Measurements from ENCODE around the gene PLG.
"Not testable (repeated sequence)": the region's sequence is repeated elsewhere in the genome, so short reads cannot be mapped to it uniquely, and the experiment has no call there.

Gene PLG

GRCh38 chr6:160756021-160756420 is 54.0 kb downstream of the PLG start:
- no peak overlapping the region for H3K27ac ChIP-seq (ENCODE audit: low read length)
- no peaks in the 10 kb centered on the region for H3K27me3 ChIP-seq (ENCODE audit: control insufficient read depth, insufficient read depth, low read length)
- no peaks in the 10 kb centered on the region for H3K9me3 ChIP-seq (ENCODE audit: control insufficient read depth, low read depth, low read length)
- H3K4me1 ChIP-seq (ENCODE audit: control insufficient read depth, low read depth, low read length), result peaks cover 6% of the 10 kb centered on the region
- no peak overlapping the region for H3K4me3 ChIP-seq (ENCODE audit: low read length)
- no peak overlapping the region for H3K9ac ChIP-seq (ENCODE audit: low read length)
- no peaks in the 10 kb centered on the region for H3K36me3 ChIP-seq (ENCODE audit: control insufficient read depth, low read depth, low read length)

GRCh38 chr6:160756871-160757270 is 54.8 kb downstream of the PLG start:
- Histone ChIP-seq H3K27me3 (ENCODE audit: control insufficient read depth, insufficient read depth, low read length) (no peaks in the 10 kb centered on the region), H3K9me3 (ENCODE audit: control insufficient read depth, low read depth, low read length) (peaks cover 3% of the 10 kb centered on the region), H3K4me1 (ENCODE audit: control insufficient read depth, low read depth, low read length) (peaks cover 6% of the 10 kb centered on the region), H3K9ac (ENCODE audit: low read length) (no peak overlapping the region), H3K27ac (ENCODE audit: low read length) (no peak overlapping the region), H3K4me3 (ENCODE audit: low read length) (no peak overlapping the region), H3K36me3 (ENCODE audit: control insufficient read depth, low read depth, low read length) (no peaks in the 10 kb centered on the region)

GRCh38 chr6:160764847-160765246 is 62.8 kb downstream of the PLG start:
- Histone ChIP-seq H3K9ac (ENCODE audit: low read length) (no peak overlapping the region), H3K27ac (ENCODE audit: low read length) (no peak overlapping the region), H3K36me3 (ENCODE audit: control insufficient read depth, low read depth, low read length) (no peaks in the 10 kb centered on the region), H3K4me1 (ENCODE audit: control insufficient read depth, low read depth, low read length) (peaks cover 3% of the 10 kb centered on the region), H3K27me3 (ENCODE audit: control insufficient read depth, insufficient read depth, low read length) (peaks cover 9% of the 10 kb centered on the region), H3K9me3 (ENCODE audit: control insufficient read depth, low read depth, low read length) (peaks cover 3% of the 10 kb centered on the region), H3K4me3 (ENCODE audit: low read length) (no peak overlapping the region)

- Histone ChIP-seq H3K4me1 (ENCODE audit: control insufficient read depth, low read depth, low read length) (peaks cover 3% of the 10 kb centered on the region), H3K27ac (ENCODE audit: low read length) (no peak overlapping the region), H3K36me3 (ENCODE audit: control insufficient read depth, low read depth, low read length) (no peaks in the 10 kb centered on the region), H3K4me3 (ENCODE audit: low read length) (no peak overlapping the region), H3K27me3 (ENCODE audit: control insufficient read depth, insufficient read depth, low read length) (peaks cover 9% of the 10 kb centered on the region), H3K9ac (ENCODE audit: low read length) (no peak overlapping the region), H3K9me3 (ENCODE audit: control insufficient read depth, low read depth, low read length) (peaks cover 3% of the 10 kb centered on the region)
These were observed 63.4 kb downstream of the PLG start for GRCh38 chr6:160765412-160765811.

GRCh38 chr6:160766657-160766988 is 64.6 kb downstream of the PLG start:
- Histone ChIP-seq H3K9ac (ENCODE audit: low read length) (peak overlapping the region; percentile 20), H3K4me1 (ENCODE audit: control insufficient read depth, low read depth, low read length) (peaks cover 3% of the 10 kb centered on the region), H3K27ac (ENCODE audit: low read length) (no peak overlapping the region), H3K9me3 (ENCODE audit: control insufficient read depth, low read depth, low read length) (no peaks in the 10 kb centered on the region), H3K4me3 (ENCODE audit: low read length) (peak overlapping the region; percentile 72), H3K36me3 (ENCODE audit: control insufficient read depth, low read depth, low read length) (no peaks in the 10 kb centered on the region), H3K27me3 (ENCODE audit: control insufficient read depth, insufficient read depth, low read length) (peaks cover 9% of the 10 kb centered on the region)

- H3K4me3 ChIP-seq (ENCODE audit: low read length), result peak overlapping the region; percentile 72
- no peaks in the 10 kb centered on the region for H3K9me3 ChIP-seq (ENCODE audit: control insufficient read depth, low read depth, low read length)
- peak overlapping the region; percentile 20 for H3K9ac ChIP-seq (ENCODE audit: low read length)
- H3K36me3 ChIP-seq (ENCODE audit: control insufficient read depth, low read depth, low read length), result no peaks in the 10 kb centered on the region
- peaks cover 3% of the 10 kb centered on the region for H3K4me1 ChIP-seq (ENCODE audit: control insufficient read depth, low read depth, low read length)
- H3K27me3 ChIP-seq (ENCODE audit: control insufficient read depth, insufficient read depth, low read length), result peaks cover 9% of the 10 kb centered on the region
- H3K27ac ChIP-seq (ENCODE audit: low read length), result no peak overlapping the region
These were observed 65.1 kb downstream of the PLG start for GRCh38 chr6:160766989-160767646.

- Histone ChIP-seq H3K27ac (ENCODE audit: low read length) (no peak overlapping the region), H3K4me1 (ENCODE audit: control insufficient read depth, low read depth, low read length) (peaks cover 3% of the 10 kb centered on the region), H3K9me3 (ENCODE audit: control insufficient read depth, low read depth, low read length) (no peaks in the 10 kb centered on the region), H3K36me3 (ENCODE audit: control insufficient read depth, low read depth, low read length) (no peaks in the 10 kb centered on the region), H3K9ac (ENCODE audit: low read length) (no peak overlapping the region), H3K27me3 (ENCODE audit: control insufficient read depth, insufficient read depth, low read length) (peaks cover 9% of the 10 kb centered on the region), H3K4me3 (ENCODE audit: low read length) (peak overlapping the region; percentile 72)
These were observed 65.6 kb downstream of the PLG start for GRCh38 chr6:160767647-160768019.

- H3K27me3 ChIP-seq (ENCODE audit: control insufficient read depth, insufficient read depth, low read length), result peaks cover 9% of the 10 kb centered on the region
- no peaks in the 10 kb centered on the region for H3K9me3 ChIP-seq (ENCODE audit: control insufficient read depth, low read depth, low read length)
- no peak overlapping the region for H3K4me3 ChIP-seq (ENCODE audit: low read length)
- no peak overlapping the region for H3K9ac ChIP-seq (ENCODE audit: low read length)
- H3K27ac ChIP-seq (ENCODE audit: low read length), result no peak overlapping the region
- no peaks in the 10 kb centered on the region for H3K36me3 ChIP-seq (ENCODE audit: control insufficient read depth, low read depth, low read length)
- peaks cover 3% of the 10 kb centered on the region for H3K4me1 ChIP-seq (ENCODE audit: control insufficient read depth, low read depth, low read length)
These were observed 66.1 kb downstream of the PLG start for GRCh38 chr6:160768101-160768500.

- no peak overlapping the region for H3K9ac ChIP-seq (ENCODE audit: low read length)
- no peak overlapping the region for H3K4me3 ChIP-seq (ENCODE audit: low read length)
- H3K27ac ChIP-seq (ENCODE audit: low read length), result no peak overlapping the region
- no peaks in the 10 kb centered on the region for H3K9me3 ChIP-seq (ENCODE audit: control insufficient read depth, low read depth, low read length)
- no peaks in the 10 kb centered on the region for H3K4me1 ChIP-seq (ENCODE audit: control insufficient read depth, low read depth, low read length)
- no peaks in the 10 kb centered on the region for H3K27me3 ChIP-seq (ENCODE audit: control insufficient read depth, insufficient read depth, low read length)
- H3K36me3 ChIP-seq (ENCODE audit: control insufficient read depth, low read depth, low read length), result no peaks in the 10 kb centered on the region
These were observed 72.4 kb downstream of the PLG start for GRCh38 chr6:160774399-160774798.

GRCh38 chr6:160775792-160776580 is 73.9 kb downstream of the PLG start:
- H3K9ac ChIP-seq (ENCODE audit: low read length), result no peak overlapping the region
- no peaks in the 10 kb centered on the region for H3K4me1 ChIP-seq (ENCODE audit: control insufficient read depth, low read depth, low read length)
- H3K9me3 ChIP-seq (ENCODE audit: control insufficient read depth, low read depth, low read length), result no peaks in the 10 kb centered on the region
- no peaks in the 10 kb centered on the region for H3K27me3 ChIP-seq (ENCODE audit: control insufficient read depth, insufficient read depth, low read length)
- no peak overlapping the region for H3K4me3 ChIP-seq (ENCODE audit: low read length)
- no peak overlapping the region for H3K27ac ChIP-seq (ENCODE audit: low read length)
- no peaks in the 10 kb centered on the region for H3K36me3 ChIP-seq (ENCODE audit: control insufficient read depth, low read depth, low read length)

- not testable (repeated sequence) for H3K36me3 ChIP-seq (ENCODE audit: control insufficient read depth, low read depth, low read length); H3K4me3 ChIP-seq (ENCODE audit: low read length); H3K9me3 ChIP-seq (ENCODE audit: control insufficient read depth, low read depth, low read length); H3K9ac ChIP-seq (ENCODE audit: low read length); H3K27me3 ChIP-seq (ENCODE audit: control insufficient read depth, insufficient read depth, low read length); H3K4me1 ChIP-seq (ENCODE audit: control insufficient read depth, low read depth, low read length); H3K27ac ChIP-seq (ENCODE audit: low read length)
These were observed 77.1 kb downstream of the PLG start for GRCh38 chr6:160779095-160779494.

GRCh38 chr6:160780656-160781055 is 78.6 kb downstream of the PLG start:
- not testable (repeated sequence) for H3K4me1 ChIP-seq (ENCODE audit: control insufficient read depth, low read depth, low read length); H3K36me3 ChIP-seq (ENCODE audit: control insufficient read depth, low read depth, low read length); H3K9me3 ChIP-seq (ENCODE audit: control insufficient read depth, low read depth, low read length); H3K4me3 ChIP-seq (ENCODE audit: low read length); H3K9ac ChIP-seq (ENCODE audit: low read length); H3K27ac ChIP-seq (ENCODE audit: low read length); H3K27me3 ChIP-seq (ENCODE audit: control insufficient read depth, insufficient read depth, low read length)

Measured in iPS-18a (cell line).